Coronary artery (tissue), 2 donors: Measurements from ENCODE around the gene TMEM107.

Experiments
- DNase-seq: peaks from one replicate; pipeline ENCODE4 v3.0.0-alpha.2; 2017; ENCODE audit warnings: low spot score
- H3K27ac ChIP-seq, 2 donors: fragments of 200-600 bp; sonication (generic); one replicate each; pipeline ENCODE4 v1.5.1; 2016 to 2019
- H3K4me3 ChIP-seq: fragments of 200-600 bp; sonication (generic); 2 replicates; pipeline ENCODE4 v1.5.1; 2016; ENCODE audit warnings: mild to moderate bottlenecking, moderate library complexity
- CTCF ChIP-seq: fragments of 200-600 bp; sonication (generic); IDR thresholded peaks from one replicate; pipeline ENCODE4 v1.5.1; 2019; ENCODE audit warnings: antibody characterized with exemption

The TMEM107 gene

GRCh38 chr17:8133399-8133798 lies 42.8 kb downstream of the TMEM107 start:
- no peak for DNase-seq
- no peak overlapping the region for H3K27ac ChIP-seq
- TF ChIP-seq CTCF = no peak
- H3K4me3 ChIP-seq = no peak overlapping the region

- Histone ChIP-seq H3K4me3 (no peak overlapping the region), H3K27ac (no peak overlapping the region)
- no peak for TF ChIP-seq CTCF
- DNase-seq = no peak
These were observed 44.2 kb downstream of the TMEM107 start for GRCh38 chr17:8131844-8132441.

- Histone ChIP-seq H3K27ac (no peak overlapping the region), H3K4me3 (no peak overlapping the region)
- no peak for TF ChIP-seq CTCF
- no peak for DNase-seq
These were observed 47.9 kb downstream of the TMEM107 start for GRCh38 chr17:8128125-8128784.

- no peak for DNase-seq
- Histone ChIP-seq H3K4me3 (peak overlapping the region; percentile 92), H3K27ac (peak overlapping the region; percentile 36 to 78)
- no peak for TF ChIP-seq CTCF
These were observed 49.6 kb downstream of the TMEM107 start for GRCh38 chr17:8126491-8127066.

- Histone ChIP-seq H3K4me3 (peak overlapping the region; percentile 92), H3K27ac (peak overlapping the region; percentile 36 to 78)
- no peak for TF ChIP-seq CTCF
- DNase-seq = no peak
These were observed 50.2 kb downstream of the TMEM107 start for GRCh38 chr17:8125947-8126490.

GRCh38 chr17:8125154-8125946 lies 50.8 kb downstream of the TMEM107 start:
- no peak for TF ChIP-seq CTCF
- peak overlapping the region; percentile 36 to 66 for H3K27ac ChIP-seq
- peak; percentile 89 for DNase-seq
- H3K4me3 ChIP-seq = peak overlapping the region; percentile 92
